IMR-90 (cell line): ENCODE data around the gene SEMA4A. TPM values are rescaled to one million over a fixed set of nuclear protein-coding genes. Genes with fewer than 3 reads are reported as not detected.

ENCODE experiments used
- polyA plus RNA-seq, 3 experiments: library from polyadenylated mRNA; depleted of rRNA; stranded (reverse); fragments of >200 nt; gene quantifications; 2 replicates each; pipeline ENCODE4 v1.2.3, GENCODE V29; 2012; ENCODE audit warnings: low replicate concordance in 1 of 3
- total RNA-seq: library from RNA; depleted of rRNA; stranded (reverse); fragments of >200 nt; gene quantifications from 2 replicates; pipeline ENCODE4 v1.2.3, GENCODE V29; 2012
- TF ChIP-seq, protein P1 (sequence below): conservative IDR thresholded peaks from 2 replicates; pipeline ENCODE4 v1.5.1; 2012; ENCODE audit warnings: mild to moderate bottlenecking, low read depth, low read length, improper control_type of control experiment

The SEMA4A gene
- total and polyA plus RNA-seq, 2 of the 4 experiments (the other 2 are of a cell fraction): 0.18 to 0.86 TPM

DNA sequence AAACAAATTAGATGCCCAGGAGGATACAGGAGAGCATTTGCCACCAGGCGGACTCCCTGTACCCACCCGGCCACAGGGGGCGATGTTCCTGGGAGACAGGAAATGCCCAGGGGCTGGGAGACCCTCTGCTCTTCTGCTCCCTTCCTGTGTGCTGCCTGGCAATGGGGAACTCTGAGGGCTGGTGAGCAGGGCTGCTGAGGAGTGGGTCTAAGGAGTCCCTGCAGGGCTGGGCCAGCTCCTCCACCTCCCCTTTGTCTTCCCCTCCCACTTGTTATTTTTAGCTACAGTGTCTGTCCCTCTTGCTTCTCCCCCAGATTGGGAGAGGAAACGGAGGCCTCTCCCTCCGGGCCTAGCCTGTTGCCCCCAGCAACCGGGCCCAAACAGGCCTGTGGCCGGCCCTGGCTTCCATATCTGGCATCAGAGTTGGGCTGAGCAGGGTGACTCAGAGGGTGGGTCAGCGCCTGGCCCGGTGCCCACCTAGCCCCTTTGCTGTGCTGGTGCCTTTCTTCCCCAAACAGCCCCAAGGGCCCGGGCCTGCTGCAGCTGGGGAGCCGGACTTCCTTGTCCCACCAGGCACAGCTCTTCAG, 27.2 kb upstream of the SEMA4A start (continued):
- TF ChIP-seq, protein P1, sequence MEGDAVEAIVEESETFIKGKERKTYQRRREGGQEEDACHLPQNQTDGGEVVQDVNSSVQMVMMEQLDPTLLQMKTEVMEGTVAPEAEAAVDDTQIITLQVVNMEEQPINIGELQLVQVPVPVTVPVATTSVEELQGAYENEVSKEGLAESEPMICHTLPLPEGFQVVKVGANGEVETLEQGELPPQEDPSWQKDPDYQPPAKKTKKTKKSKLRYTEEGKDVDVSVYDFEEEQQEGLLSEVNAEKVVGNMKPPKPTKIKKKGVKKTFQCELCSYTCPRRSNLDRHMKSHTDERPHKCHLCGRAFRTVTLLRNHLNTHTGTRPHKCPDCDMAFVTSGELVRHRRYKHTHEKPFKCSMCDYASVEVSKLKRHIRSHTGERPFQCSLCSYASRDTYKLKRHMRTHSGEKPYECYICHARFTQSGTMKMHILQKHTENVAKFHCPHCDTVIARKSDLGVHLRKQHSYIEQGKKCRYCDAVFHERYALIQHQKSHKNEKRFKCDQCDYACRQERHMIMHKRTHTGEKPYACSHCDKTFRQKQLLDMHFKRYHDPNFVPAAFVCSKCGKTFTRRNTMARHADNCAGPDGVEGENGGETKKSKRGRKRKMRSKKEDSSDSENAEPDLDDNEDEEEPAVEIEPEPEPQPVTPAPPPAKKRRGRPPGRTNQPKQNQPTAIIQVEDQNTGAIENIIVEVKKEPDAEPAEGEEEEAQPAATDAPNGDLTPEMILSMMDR: peak; percentile 55
